Activated T-helper 1 cell treated with anti-CD3 and anti-CD28 coated beads, Interleukin-12 subunit alpha, Interleukin-12 subunit beta, Interleukin-2, Interleukin-4 antibody, amounts not matched to agents 30 ng/mL and 10 ng/mL and 1 ng/mL, durations not matched to agents 14 hours and 24 hours and 36 hours (primary cell): ENCODE measurements around the gene EMC10. TPM values are rescaled to one million over a fixed set of nuclear protein-coding genes. Genes with fewer than 3 reads are reported as not detected.

Source experiments
- DNase-seq: peaks from one replicate; pipeline ENCODE4 v3.0.0; 2021; ENCODE audit warnings: low spot score
- H3K27ac Mint-ChIP-seq: one replicate; pipeline ENCODE4 v1.8.0; 2021; ENCODE audit warnings: mild to moderate bottlenecking, mixed read lengths
- H3K27me3 Mint-ChIP-seq: one replicate; pipeline ENCODE4 v1.8.0; 2022; ENCODE audit warnings: mild to moderate bottlenecking, moderate library complexity, mixed read lengths; ENCODE audit not compliant: insufficient read depth
- H3K36me3 Mint-ChIP-seq: one replicate; pipeline ENCODE4 v1.8.0; 2021; ENCODE audit warnings: low read depth, mixed read lengths
- H3K4me1 Mint-ChIP-seq: one replicate; pipeline ENCODE4 v1.8.0; 2021; ENCODE audit warnings: low read depth, mixed read lengths
- H3K4me3 Mint-ChIP-seq: one replicate; pipeline ENCODE4 v1.8.0; 2021; ENCODE audit warnings: mild to moderate bottlenecking, moderate library complexity, mixed read lengths
- H3K9me3 Mint-ChIP-seq: one replicate; pipeline ENCODE4 v1.8.0; 2021; ENCODE audit warnings: mixed read lengths
- intact Hi-C: fragments of 100-400 bp; cut with micrococcal nuclease; formaldehyde crosslinking; loops from one replicate; pipeline ENCODE4 v1.15.1; 2024
- total RNA-seq: library from RNA; stranded (reverse); gene quantifications from 2 replicates; pipeline ENCODE4 v1.2.3, GENCODE V29; 2022

The EMC10 gene
- total RNA-seq, result 90.0 and 95.4 TPM in 2 replicates

- Mint-ChIP-seq H3K27ac (peak within 1 kb of the TSS; percentile 72), H3K4me3 (peak within 1 kb of the TSS; percentile 91), H3K27me3 (no peaks in the 10 kb centered on the region), H3K4me1 (peaks cover 20% of the 10 kb centered on the region), H3K9me3 (no peaks in the 10 kb centered on the region), H3K36me3 (peaks cover 13% of the 10 kb centered on the region)
- DNase-seq, result peak; percentile 92
- intact Hi-C loops, result loop anchor here (1.0 to 5.0 kb wide), 4 partner anchors 35 to 182 kb away; partner anchors contain the start of gene JOSD2
Measured at GRCh38 chr19:50476224-50476906, at the start of gene EMC10, which contains the start of gene GARIN5A. Gene EMC10, plus strand, starts transcription at chr19:50476507. Its CDS starts 38 bp downstream, at chr19:50476545. Gene GARIN5A, minus strand, starts transcription at chr19:50476848. Its CDS starts 460 bp downstream, at chr19:50476388.

DNA sequence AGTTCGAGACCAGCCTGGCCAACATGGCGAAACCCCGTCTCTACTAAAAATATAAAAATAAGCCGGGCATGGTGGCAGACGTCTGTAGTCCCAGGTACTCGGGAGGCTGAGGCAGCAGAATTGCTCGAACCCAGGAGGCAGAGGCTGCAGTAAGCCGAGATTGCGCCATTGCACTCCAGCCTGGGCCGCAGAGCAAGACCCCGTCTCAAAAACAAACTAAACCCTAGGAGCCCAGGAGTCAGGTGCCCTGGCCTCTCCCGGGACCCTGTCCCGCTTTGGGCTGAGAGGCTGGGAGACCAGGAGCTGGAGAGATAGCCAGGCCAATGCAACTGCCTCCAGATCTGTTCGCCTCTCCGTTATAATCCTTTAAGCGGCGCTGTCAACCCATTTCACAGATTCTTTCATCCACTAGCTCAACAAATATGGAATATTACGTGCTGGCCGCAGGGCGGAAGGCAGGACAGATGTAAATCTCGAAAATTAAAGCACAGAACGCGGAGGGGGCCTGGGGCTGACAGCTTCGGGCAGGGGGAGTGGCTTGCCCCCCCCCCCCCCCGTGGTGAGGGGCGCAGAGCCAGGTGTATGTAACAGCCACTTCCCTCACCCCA lies 48.9 kb upstream of the EMC10 start:
- Mint-ChIP-seq H3K27me3 (peaks cover 7% of the 10 kb centered on the region), H3K4me3 (no peak overlapping the region), H3K36me3 (no peaks in the 10 kb centered on the region), H3K4me1 (peaks cover 12% of the 10 kb centered on the region), H3K27ac (no peak overlapping the region), H3K9me3 (no peaks in the 10 kb centered on the region)
- no peak for DNase-seq
- intact Hi-C loops, result no loop called here

DNA sequence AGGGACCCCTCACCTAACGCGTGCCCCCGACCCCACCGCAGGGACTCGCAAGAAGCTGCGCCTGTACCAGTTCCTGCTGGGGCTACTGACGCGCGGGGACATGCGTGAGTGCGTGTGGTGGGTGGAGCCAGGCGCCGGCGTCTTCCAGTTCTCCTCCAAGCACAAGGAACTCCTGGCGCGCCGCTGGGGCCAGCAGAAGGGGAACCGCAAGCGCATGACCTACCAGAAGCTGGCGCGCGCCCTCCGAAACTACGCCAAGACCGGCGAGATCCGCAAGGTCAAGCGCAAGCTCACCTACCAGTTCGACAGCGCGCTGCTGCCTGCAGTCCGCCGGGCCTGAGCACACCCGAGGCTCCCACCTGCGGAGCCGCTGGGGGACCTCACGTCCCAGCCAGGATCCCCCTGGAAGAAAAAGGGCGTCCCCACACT lies 48.3 kb upstream of the EMC10 start:
- Mint-ChIP-seq H3K27ac (no peak overlapping the region), H3K36me3 (no peaks in the 10 kb centered on the region), H3K27me3 (peaks cover 9% of the 10 kb centered on the region), H3K4me1 (peaks cover 12% of the 10 kb centered on the region), H3K9me3 (no peaks in the 10 kb centered on the region), H3K4me3 (peak overlapping the region; percentile 45)
- intact Hi-C loops, result no loop called here
- peak; percentile 28 for DNase-seq

DNA sequence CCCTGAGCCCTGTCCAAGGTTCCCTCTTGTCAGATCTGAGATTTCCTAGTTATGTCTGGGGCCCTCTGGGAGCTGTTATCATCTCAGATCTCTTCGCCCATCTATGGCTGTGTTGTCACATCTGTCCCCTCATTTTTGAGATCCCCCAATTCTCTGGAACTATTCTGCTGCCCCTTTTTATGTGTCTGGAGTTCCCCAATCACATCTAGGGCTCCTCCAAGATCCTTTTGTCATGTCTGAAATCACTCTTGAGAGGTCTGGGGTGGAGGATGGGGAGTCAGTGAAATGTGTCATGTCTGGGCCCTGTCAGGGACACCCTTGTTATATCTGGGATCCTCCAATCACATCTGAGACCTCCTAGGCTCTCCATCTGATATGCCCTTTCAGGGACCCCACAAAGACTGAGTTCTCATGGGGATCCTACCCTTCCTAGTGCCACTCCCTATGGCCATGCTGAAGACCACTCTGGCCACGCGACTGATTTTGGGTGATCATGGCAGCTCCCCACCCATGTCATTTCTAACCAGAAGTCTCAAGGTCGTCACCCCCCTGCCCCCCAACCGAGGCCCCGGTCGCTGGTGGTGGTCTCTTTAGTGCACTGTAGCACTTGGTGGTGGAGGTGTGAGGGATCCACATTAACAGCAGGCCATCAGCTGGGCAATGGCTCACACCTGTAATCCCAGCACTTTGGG lies 47.4 kb upstream of the EMC10 start:
- intact Hi-C loops, result no loop called here
- H3K9me3 Mint-ChIP-seq, result no peaks in the 10 kb centered on the region
- H3K27me3 Mint-ChIP-seq, result peaks cover 13% of the 10 kb centered on the region
- H3K4me1 Mint-ChIP-seq, result peaks cover 12% of the 10 kb centered on the region
- no peak overlapping the region for H3K27ac Mint-ChIP-seq
- peak overlapping the region; percentile 24 for H3K4me3 Mint-ChIP-seq
- no peak for DNase-seq
- no peaks in the 10 kb centered on the region for H3K36me3 Mint-ChIP-seq

DNA sequence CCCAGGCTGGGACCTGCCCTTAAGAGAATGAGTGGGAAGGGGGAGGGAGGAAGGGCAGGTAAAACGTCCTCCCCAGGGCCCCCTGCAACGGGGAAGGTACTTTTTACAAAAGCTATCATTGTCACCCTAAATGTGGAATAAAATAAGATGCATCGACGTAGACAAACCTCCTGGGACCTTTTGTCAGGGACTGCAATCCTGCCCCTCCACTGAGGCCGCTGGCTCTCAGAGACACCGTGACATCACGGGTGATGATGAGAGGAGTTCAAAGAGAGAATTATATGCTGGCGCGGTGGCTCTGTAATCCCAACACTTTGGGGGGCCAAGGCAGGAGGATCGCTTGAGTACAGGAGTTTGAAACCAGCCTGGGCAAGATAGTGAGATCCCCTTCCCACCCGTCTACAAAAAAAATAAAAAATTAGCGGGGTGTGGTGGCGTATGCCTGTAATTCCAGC lies 45.4 kb upstream of the EMC10 start:
- peaks cover 13% of the 10 kb centered on the region for H3K27me3 Mint-ChIP-seq
- H3K4me1 Mint-ChIP-seq, result peaks cover 12% of the 10 kb centered on the region
- peak overlapping the region; percentile 93 for H3K27ac Mint-ChIP-seq
- DNase-seq, result no peak
- H3K4me3 Mint-ChIP-seq, result peak overlapping the region; percentile 89
- no peaks in the 10 kb centered on the region for H3K9me3 Mint-ChIP-seq
- no peaks in the 10 kb centered on the region for H3K36me3 Mint-ChIP-seq
- intact Hi-C loops, result loop anchor here (1.0 to 2.0 kb wide), 5 partner anchors 30 to 80 kb away; partner anchors contain the start of genes EMC10, GARIN5A, JOSD2 and POLD1

GRCh38 chr19:50431343-50432220 lies 44.7 kb upstream of the EMC10 start:
- H3K27ac Mint-ChIP-seq, result peak overlapping the region; percentile 93
- peaks cover 12% of the 10 kb centered on the region for H3K4me1 Mint-ChIP-seq
- intact Hi-C loops, result loop anchor here (1.0 to 2.0 kb wide), 5 partner anchors 29 to 79 kb away; partner anchors contain the start of genes EMC10, GARIN5A, JOSD2 and POLD1
- peaks cover 13% of the 10 kb centered on the region for H3K27me3 Mint-ChIP-seq
- no peaks in the 10 kb centered on the region for H3K36me3 Mint-ChIP-seq
- no peaks in the 10 kb centered on the region for H3K9me3 Mint-ChIP-seq
- peak; percentile 88 for DNase-seq
- peak overlapping the region; percentile 89 for H3K4me3 Mint-ChIP-seq

GRCh38 chr19:50432221-50433028 lies 43.9 kb upstream of the EMC10 start, which contains the start of gene MYBPC2:
Gene MYBPC2, plus strand, starts transcription at chr19:50432892. Its CDS starts 62 bp downstream, at chr19:50432954.
- Mint-ChIP-seq H3K4me3 (peak within 1 kb of the TSS; percentile 89), H3K27me3 (peaks cover 13% of the 10 kb centered on the region), H3K27ac (peak within 1 kb of the TSS; percentile 93), H3K4me1 (peaks cover 12% of the 10 kb centered on the region), H3K9me3 (no peaks in the 10 kb centered on the region), H3K36me3 (no peaks in the 10 kb centered on the region)
- intact Hi-C loops, result no loop called here
- no peak for DNase-seq

GRCh38 chr19:50433201-50434180 lies 42.8 kb upstream of the EMC10 start:
- H3K9me3 Mint-ChIP-seq, result no peaks in the 10 kb centered on the region
- H3K4me1 Mint-ChIP-seq, result peaks cover 12% of the 10 kb centered on the region
- peaks cover 15% of the 10 kb centered on the region for H3K27me3 Mint-ChIP-seq
- no peak for DNase-seq
- peak overlapping the region; percentile 72 for H3K27ac Mint-ChIP-seq
- intact Hi-C loops, result no loop called here
- H3K36me3 Mint-ChIP-seq, result no peaks in the 10 kb centered on the region
- H3K4me3 Mint-ChIP-seq, result peak overlapping the region; percentile 82

GRCh38 chr19:50434525-50434924 lies 41.8 kb upstream of the EMC10 start:
- H3K4me1 Mint-ChIP-seq, result peaks cover 12% of the 10 kb centered on the region
- peaks cover 14% of the 10 kb centered on the region for H3K27me3 Mint-ChIP-seq
- no peak overlapping the region for H3K4me3 Mint-ChIP-seq
- no peaks in the 10 kb centered on the region for H3K36me3 Mint-ChIP-seq
- no peaks in the 10 kb centered on the region for H3K9me3 Mint-ChIP-seq
- intact Hi-C loops, result no loop called here
- H3K27ac Mint-ChIP-seq, result no peak overlapping the region
- DNase-seq, result no peak

GRCh38 chr19:50435221-50435620 lies 41.1 kb upstream of the EMC10 start:
- H3K36me3 Mint-ChIP-seq, result no peaks in the 10 kb centered on the region
- no peak overlapping the region for H3K4me3 Mint-ChIP-seq
- no peak overlapping the region for H3K27ac Mint-ChIP-seq
- no peak for DNase-seq
- peaks cover 12% of the 10 kb centered on the region for H3K4me1 Mint-ChIP-seq
- no peaks in the 10 kb centered on the region for H3K9me3 Mint-ChIP-seq
- H3K27me3 Mint-ChIP-seq, result peaks cover 10% of the 10 kb centered on the region
- intact Hi-C loops, result no loop called here

GRCh38 chr19:50435627-50436026 lies 40.7 kb upstream of the EMC10 start:
- Mint-ChIP-seq H3K4me3 (no peak overlapping the region), H3K36me3 (no peaks in the 10 kb centered on the region), H3K27me3 (peaks cover 8% of the 10 kb centered on the region), H3K4me1 (peaks cover 11% of the 10 kb centered on the region), H3K27ac (no peak overlapping the region), H3K9me3 (no peaks in the 10 kb centered on the region)
- DNase-seq, result no peak
- intact Hi-C loops, result no loop called here
